Liver (tissue), 9 donors: ENCODE results near the gene MSH3. TPM values are rescaled to one million over a fixed set of nuclear protein-coding genes. Genes with fewer than 3 reads are reported as not detected.

Experiments
- DNase-seq: peaks from one replicate; pipeline ENCODE4 v3.0.0-alpha.2; 2017; ENCODE audit warnings: low spot score
- H3K27ac ChIP-seq, 2 donors: one replicate each; pipeline ENCODE4 v1.7.0; 2013; ENCODE audit warnings: inconsistent platforms in 2 of 2, low read length in 2 of 2, control low read depth in 1 of 2, low read depth in 1 of 2, mild to moderate bottlenecking in 1 of 2
- H3K27me3 ChIP-seq, 4 donors: one replicate each; pipeline versions ENCODE4 v1.6.1 to v1.7.0; 2013; ENCODE audit warnings: low read length in 3 of 4, inconsistent platforms in 1 of 4, mild to moderate bottlenecking in 1 of 4, moderate library complexity in 1 of 4; ENCODE audit not compliant: control insufficient read depth in 4 of 4, insufficient read depth in 4 of 4
- H3K36me3 ChIP-seq, 4 donors: one replicate each; pipeline versions ENCODE4 v1.6.1 to v1.7.0; 2013; ENCODE audit warnings: low read length in 3 of 4, mild to moderate bottlenecking in 3 of 4, low read depth in 1 of 4, moderate library complexity in 1 of 4; ENCODE audit not compliant: control insufficient read depth in 4 of 4, insufficient read depth in 3 of 4
- H3K4me1 ChIP-seq, 4 donors: one replicate each; pipeline versions ENCODE4 v1.6.1 to v1.7.0; 2013; ENCODE audit warnings: low read length in 3 of 4, mild to moderate bottlenecking in 3 of 4, moderate library complexity in 1 of 4; ENCODE audit not compliant: control insufficient read depth in 4 of 4, insufficient read depth in 4 of 4
- H3K4me3 ChIP-seq, 3 donors: one replicate each; pipeline versions ENCODE4 v1.6.1 to v1.7.0; 2013; ENCODE audit warnings: low read length in 3 of 3, control low read depth in 1 of 3, low read depth in 1 of 3, mild to moderate bottlenecking in 1 of 3
- H3K9ac ChIP-seq, 2 donors: one replicate each; pipeline ENCODE4 v1.7.0; 2013; ENCODE audit warnings: low read length in 2 of 2, mild to moderate bottlenecking in 2 of 2, moderate library complexity in 2 of 2, control low read depth in 1 of 2, low read depth in 1 of 2
- H3K9me3 ChIP-seq, 4 donors: one replicate each; pipeline versions ENCODE4 v1.6.1 to v1.7.0; 2013; ENCODE audit warnings: low read length in 3 of 4; ENCODE audit not compliant: control insufficient read depth in 4 of 4
- ATF3 ChIP-seq: IDR thresholded peaks from 2 replicates; pipeline ENCODE4 v1.6.1; 2016; ENCODE audit warnings: antibody characterized with exemption
- FOXA1 ChIP-seq: IDR thresholded peaks from 2 replicates; pipeline ENCODE4 v1.6.1; 2016; ENCODE audit warnings: antibody characterized with exemption
- GABPA ChIP-seq, 2 donors: IDR thresholded peaks in 1 of 2; conservative IDR thresholded peaks in 1 of 2; 2 replicates each; pipeline ENCODE4 v1.6.1; 2016; ENCODE audit warnings: antibody characterized with exemption in 2 of 2, mild to moderate bottlenecking in 1 of 2, moderate library complexity in 1 of 2
- HNF4G ChIP-seq: IDR thresholded peaks from 2 replicates; pipeline ENCODE4 v1.6.1; 2016; ENCODE audit warnings: antibody characterized with exemption
- NR2F2 ChIP-seq: IDR thresholded peaks from 2 replicates; pipeline ENCODE4 v1.6.1; 2016; ENCODE audit warnings: antibody characterized with exemption
- RXRA ChIP-seq, 2 donors: IDR thresholded peaks; 2 replicates each; pipeline ENCODE4 v1.6.1; 2017 to 2018; ENCODE audit warnings: antibody characterized with exemption in 2 of 2, mild to moderate bottlenecking in 1 of 2
- SP1 ChIP-seq: IDR thresholded peaks from 2 replicates; pipeline ENCODE4 v1.6.1; 2018; ENCODE audit warnings: antibody characterized with exemption, mild to moderate bottlenecking
- TAF1 ChIP-seq: conservative IDR thresholded peaks from 2 replicates; pipeline ENCODE4 v1.6.1; 2016; ENCODE audit warnings: antibody characterized with exemption, mild to moderate bottlenecking
- WGBS: extraction: QIAGEN DNeasy Blood & Tissue Kit; methylation state at CpG from one replicate; pipeline ENCODE4 v1.1.7; 2013; 5-methylcytosine and 5-hydroxymethylcytosine counted together
- polyA plus RNA-seq, 2 donors: library from polyadenylated mRNA; stranded (reverse) in 1 of 2; unstranded in 1 of 2; fragments of 200-250 nt in 1 of 2; fragments of >200 nt in 1 of 2; fragmentation: Nextera tagmentation in 1 of 2; extraction: Ambion mirVana in 1 of 2; gene quantifications; one replicate each; pipeline versions ENCODE4 v1.2.1 to v1.2.3, GENCODE V29; 2013 to 2015
- total RNA-seq, 2 donors: library from RNA; depleted of rRNA; stranded (reverse); fragments of >200 nt; gene quantifications; one replicate each; pipeline ENCODE4 v1.2.3, GENCODE V29; 2014
- TF ChIP-seq, protein P1 (sequence below): IDR thresholded peaks from 2 replicates; pipeline ENCODE4 v1.6.1; 2016; ENCODE audit warnings: antibody characterized with exemption, mild to moderate bottlenecking
- donor health status: healthy.
- donor health status: healthy.
- donor health status: healthy.
- donor health status: healthy.
- donor health status: healthy.

The MSH3 gene
- total and polyA plus RNA-seq, 4 donors = 3.0 to 19.1 (median 7.9) TPM

GRCh38 chr5:80755626-80756025 lies 101.2 kb downstream of the MSH3 start:
- DNase-seq = no peak
- Histone ChIP-seq H3K27me3 (no peaks in the 10 kb centered on the region), H3K9ac (no peak overlapping the region), H3K4me1 (no peaks in the 10 kb centered on the region), H3K9me3 (no peaks in the 10 kb centered on the region), H3K4me3 (no peak overlapping the region), H3K27ac (no peak overlapping the region), H3K36me3 (peaks cover 0 to 6% (median 2%) of the 10 kb centered on the region in 4 donors)
- WGBS = 73% methylated on average over 3 of the region's 3 CpGs
- no peak for TF ChIP-seq GABPA (IDR thresholded peaks at IDR 0.05 in 1 of 2, conservative IDR thresholded peaks at IDR 0.05 in 1 of 2)
- TF ChIP-seq RXRA (IDR thresholded peaks at IDR 0.05) = no peak

DNA sequence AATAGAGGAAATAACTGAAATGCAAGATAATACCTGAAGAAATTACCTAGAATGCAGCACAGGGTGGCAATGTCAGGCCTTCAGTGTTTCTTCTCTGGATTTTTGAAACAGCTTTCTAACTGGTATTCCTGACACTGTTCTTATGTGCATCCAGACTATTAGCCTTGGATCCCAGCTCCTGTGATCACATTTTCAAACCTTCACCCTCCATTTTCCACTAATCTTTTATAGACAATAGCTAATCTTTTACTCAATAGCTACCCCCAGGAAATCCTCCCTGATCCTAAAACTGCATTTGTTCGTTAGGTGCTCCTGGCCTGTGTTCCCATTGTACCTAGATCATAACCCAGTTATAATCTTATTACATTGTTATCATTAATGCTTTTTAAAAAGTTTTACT lies 101.8 kb downstream of the MSH3 start:
- H3K4me3 ChIP-seq = no peak overlapping the region
- DNase-seq = no peak
- no peak overlapping the region for H3K9ac ChIP-seq
- H3K27me3 ChIP-seq = no peaks in the 10 kb centered on the region
- no peaks in the 10 kb centered on the region for H3K4me1 ChIP-seq
- H3K36me3 ChIP-seq = peaks cover 0 to 10% (median 3%) of the 10 kb centered on the region in 4 donors
- H3K27ac ChIP-seq = no peak overlapping the region
- no peaks in the 10 kb centered on the region for H3K9me3 ChIP-seq
- TF ChIP-seq NR2F2 (no peak), GABPA (IDR thresholded peaks at IDR 0.05 in 1 of 2, conservative IDR thresholded peaks at IDR 0.05 in 1 of 2) (no peak), FOXA1 (no peak), SP1 (no peak), ATF3 (no peak), TAF1 (no peak)
- TF ChIP-seq, protein P1, sequence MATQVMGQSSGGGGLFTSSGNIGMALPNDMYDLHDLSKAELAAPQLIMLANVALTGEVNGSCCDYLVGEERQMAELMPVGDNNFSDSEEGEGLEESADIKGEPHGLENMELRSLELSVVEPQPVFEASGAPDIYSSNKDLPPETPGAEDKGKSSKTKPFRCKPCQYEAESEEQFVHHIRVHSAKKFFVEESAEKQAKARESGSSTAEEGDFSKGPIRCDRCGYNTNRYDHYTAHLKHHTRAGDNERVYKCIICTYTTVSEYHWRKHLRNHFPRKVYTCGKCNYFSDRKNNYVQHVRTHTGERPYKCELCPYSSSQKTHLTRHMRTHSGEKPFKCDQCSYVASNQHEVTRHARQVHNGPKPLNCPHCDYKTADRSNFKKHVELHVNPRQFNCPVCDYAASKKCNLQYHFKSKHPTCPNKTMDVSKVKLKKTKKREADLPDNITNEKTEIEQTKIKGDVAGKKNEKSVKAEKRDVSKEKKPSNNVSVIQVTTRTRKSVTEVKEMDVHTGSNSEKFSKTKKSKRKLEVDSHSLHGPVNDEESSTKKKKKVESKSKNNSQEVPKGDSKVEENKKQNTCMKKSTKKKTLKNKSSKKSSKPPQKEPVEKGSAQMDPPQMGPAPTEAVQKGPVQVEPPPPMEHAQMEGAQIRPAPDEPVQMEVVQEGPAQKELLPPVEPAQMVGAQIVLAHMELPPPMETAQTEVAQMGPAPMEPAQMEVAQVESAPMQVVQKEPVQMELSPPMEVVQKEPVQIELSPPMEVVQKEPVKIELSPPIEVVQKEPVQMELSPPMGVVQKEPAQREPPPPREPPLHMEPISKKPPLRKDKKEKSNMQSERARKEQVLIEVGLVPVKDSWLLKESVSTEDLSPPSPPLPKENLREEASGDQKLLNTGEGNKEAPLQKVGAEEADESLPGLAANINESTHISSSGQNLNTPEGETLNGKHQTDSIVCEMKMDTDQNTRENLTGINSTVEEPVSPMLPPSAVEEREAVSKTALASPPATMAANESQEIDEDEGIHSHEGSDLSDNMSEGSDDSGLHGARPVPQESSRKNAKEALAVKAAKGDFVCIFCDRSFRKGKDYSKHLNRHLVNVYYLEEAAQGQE = no peak
- 90% methylated on average over 1 of the region's 1 CpG for WGBS

- Histone ChIP-seq H3K9me3 (no peaks in the 10 kb centered on the region), H3K4me3 (no peak overlapping the region), H3K27ac (no peak overlapping the region), H3K36me3 (peaks cover 0 to 10% (median 3%) of the 10 kb centered on the region in 4 donors), H3K27me3 (no peaks in the 10 kb centered on the region), H3K9ac (no peak overlapping the region), H3K4me1 (no peaks in the 10 kb centered on the region)
- DNase-seq = no peak
- no peak for TF ChIP-seq HNF4G
- no peak for TF ChIP-seq SP1
- WGBS = 93% methylated on average over 1 of the region's 1 CpG
Observed at GRCh38 chr5:80757290-80757689, 102.8 kb downstream of the MSH3 start.
